ENCODE data around the gene SUCO.

SUCO gene

GRCh38 chr1:172515927-172516326 is 17.0 kb upstream of the SUCO start:
- no peak for DNase-seq

GRCh38 chr1:172517081-172517480 is 15.9 kb upstream of the SUCO start:
- DNase-seq, result no peak

- DNase-seq, result no peak
Measured at GRCh38 chr1:172517545-172517944, 15.4 kb upstream of the SUCO start.

- no peak for DNase-seq
Measured at GRCh38 chr1:172529304-172529703, 3.6 kb upstream of the SUCO start.

GRCh38 chr1:172530000-172530399 is 3.0 kb upstream of the SUCO start:
- DNase-seq, result no peak

- DNase-seq, result no peak
Measured at GRCh38 chr1:172531412-172532182, 1.4 kb upstream of the SUCO start.

GRCh38 chr1:172532183-172532699 is 709 bp upstream of the SUCO start:
- peak; percentile 70 for DNase-seq

- peak; percentile 10 for DNase-seq
Measured at GRCh38 chr1:172533513-172534151, 682 bp downstream of the SUCO start.

GRCh38 chr1:172536256-172536655 is 3.3 kb downstream of the SUCO start:
- DNase-seq, result no peak

- DNase-seq, result no peak
Measured at GRCh38 chr1:172537366-172537765, 4.4 kb downstream of the SUCO start.

GRCh38 chr1:172537827-172538391 is 5.0 kb downstream of the SUCO start:
- DNase-seq, result no peak

- DNase-seq, result no peak
Measured at GRCh38 chr1:172540635-172541034, 7.7 kb downstream of the SUCO start.

GRCh38 chr1:172544481-172545104 is 11.6 kb downstream of the SUCO start:
- no peak for DNase-seq

GRCh38 chr1:172545396-172546004 is 12.6 kb downstream of the SUCO start:
- no peak for DNase-seq

GRCh38 chr1:172547071-172547470 is 14.1 kb downstream of the SUCO start:
- DNase-seq, result no peak

GRCh38 chr1:172549621-172550280 is 16.8 kb downstream of the SUCO start:
- no peak for DNase-seq

GRCh38 chr1:172551279-172551678 is 18.3 kb downstream of the SUCO start:
- DNase-seq, result no peak

GRCh38 chr1:172554915-172555314 is 22.0 kb downstream of the SUCO start:
- DNase-seq, result no peak

GRCh38 chr1:172556461-172556860 is 23.5 kb downstream of the SUCO start:
- DNase-seq, result no peak

- DNase-seq, result no peak
Measured at GRCh38 chr1:172557270-172557669, 24.3 kb downstream of the SUCO start.

- DNase-seq, result no peak
Measured at GRCh38 chr1:172559572-172560210, 26.7 kb downstream of the SUCO start.

GRCh38 chr1:172561252-172561651 is 28.3 kb downstream of the SUCO start:
- no peak for DNase-seq
